ENCODE data around the gene SNX5.

- TF ChIP-seq CTCF (conservative IDR thresholded peaks at IDR 0.05 in 1 of 2, IDR thresholded peaks at IDR 0.05 in 1 of 2; ENCODE audit: extremely low read depth in 1 of 2, insufficient read depth in 1 of 2, low read depth in 1 of 2, low read length in 2 of 2) (no peak), EZH2 (IDR thresholded peaks at IDR 0.05; ENCODE audit: borderline replicate concordance, low read length) (no peak)
Observed at GRCh38 chr20:18004384-18005031, 35.9 kb upstream of the SNX5 start.

Measured in mammary epithelial cell (primary cell).